AG09319 (cell line): ENCODE results near the gene PLEKHA4.

Experiments used
- DNase-seq: peaks from one replicate; pipeline ENCODE4 v3.0.0-alpha.2; 2010; ENCODE audit warnings: low read depth; ENCODE audit errors: extremely low read depth
- TF ChIP-seq, protein P1 (sequence below): IDR thresholded peaks from 2 replicates; pipeline ENCODE4 v1.5.1; 2011; ENCODE audit warnings: low read depth, mild to moderate bottlenecking, inconsistent platforms, low read length, moderate library complexity

PLEKHA4 gene

DNA sequence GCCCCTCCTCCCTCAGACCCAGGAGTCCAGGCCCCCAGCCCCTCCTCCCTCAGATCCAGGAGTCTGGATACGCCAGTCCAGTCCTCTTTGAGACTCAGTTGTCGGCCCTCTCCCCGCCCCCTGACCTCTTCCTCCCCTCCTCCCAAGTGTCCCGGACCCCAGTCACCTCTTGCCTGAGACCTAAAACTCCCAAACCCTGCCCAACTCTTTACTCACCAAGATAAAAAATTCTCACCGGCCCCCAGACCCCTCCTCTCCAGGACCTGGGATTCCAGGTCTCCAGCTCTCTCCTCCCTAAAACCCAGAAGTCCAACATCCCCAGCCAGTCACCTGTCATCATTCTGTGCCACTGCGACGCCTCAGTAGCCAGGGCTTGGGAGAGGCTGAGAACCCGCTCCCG is 30.7 kb downstream of the PLEKHA4 start:
- DNase-seq = no peak
- TF ChIP-seq, protein P1, sequence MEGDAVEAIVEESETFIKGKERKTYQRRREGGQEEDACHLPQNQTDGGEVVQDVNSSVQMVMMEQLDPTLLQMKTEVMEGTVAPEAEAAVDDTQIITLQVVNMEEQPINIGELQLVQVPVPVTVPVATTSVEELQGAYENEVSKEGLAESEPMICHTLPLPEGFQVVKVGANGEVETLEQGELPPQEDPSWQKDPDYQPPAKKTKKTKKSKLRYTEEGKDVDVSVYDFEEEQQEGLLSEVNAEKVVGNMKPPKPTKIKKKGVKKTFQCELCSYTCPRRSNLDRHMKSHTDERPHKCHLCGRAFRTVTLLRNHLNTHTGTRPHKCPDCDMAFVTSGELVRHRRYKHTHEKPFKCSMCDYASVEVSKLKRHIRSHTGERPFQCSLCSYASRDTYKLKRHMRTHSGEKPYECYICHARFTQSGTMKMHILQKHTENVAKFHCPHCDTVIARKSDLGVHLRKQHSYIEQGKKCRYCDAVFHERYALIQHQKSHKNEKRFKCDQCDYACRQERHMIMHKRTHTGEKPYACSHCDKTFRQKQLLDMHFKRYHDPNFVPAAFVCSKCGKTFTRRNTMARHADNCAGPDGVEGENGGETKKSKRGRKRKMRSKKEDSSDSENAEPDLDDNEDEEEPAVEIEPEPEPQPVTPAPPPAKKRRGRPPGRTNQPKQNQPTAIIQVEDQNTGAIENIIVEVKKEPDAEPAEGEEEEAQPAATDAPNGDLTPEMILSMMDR = no peak

DNA sequence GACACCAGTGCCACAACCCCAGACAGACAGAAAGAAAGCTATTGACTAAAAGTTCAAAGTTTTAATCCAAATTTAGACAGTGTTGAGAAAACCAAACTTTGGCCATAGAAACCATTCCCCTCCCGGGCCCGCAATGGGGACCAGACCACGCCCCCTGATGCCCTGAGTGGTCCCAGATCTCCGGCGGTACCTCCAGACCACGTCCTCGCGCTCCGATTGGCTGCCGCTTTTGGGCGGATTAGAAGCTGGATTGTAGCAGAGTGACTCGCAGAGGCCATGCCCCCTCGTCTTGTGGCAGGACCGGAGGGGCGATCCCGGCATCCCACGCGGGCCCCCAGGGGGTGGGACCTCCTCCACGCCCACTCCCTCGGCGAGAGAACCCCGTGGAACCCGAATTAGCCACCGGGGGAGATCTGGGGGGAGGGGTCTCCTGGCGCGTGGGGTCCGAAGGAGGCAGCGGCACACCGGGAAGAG is 31.3 kb downstream of the PLEKHA4 start:
- DNase-seq = peak; percentile 44
- TF ChIP-seq, protein P1 = no peak

GRCh38 chr19:48836089-48837017 is 32.1 kb downstream of the PLEKHA4 start, which contains the start of gene HSD17B14:
HSD17B14 (minus strand) TSS chr19:48836491; CDS start chr19:48836411, 80 bp downstream.
- DNase-seq = no peak
- TF ChIP-seq, protein P1 = no peak

DNA sequence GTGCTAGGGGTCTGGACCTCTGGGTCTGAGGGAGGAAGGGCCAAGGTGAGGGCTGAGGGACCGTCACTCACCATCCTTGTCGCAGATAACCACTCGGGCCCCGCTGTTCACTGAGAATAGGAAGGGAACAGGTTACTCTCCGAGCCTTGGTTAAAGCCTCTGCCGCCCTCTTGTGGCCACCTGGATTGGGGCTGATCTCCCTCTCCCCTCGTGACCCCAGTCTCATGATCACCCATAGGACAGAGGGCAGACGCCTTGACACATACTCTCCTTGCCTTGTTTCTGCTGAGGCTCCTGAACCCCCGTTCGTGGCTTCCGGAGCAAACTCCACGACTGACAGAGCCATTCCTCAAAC is 32.7 kb downstream of the PLEKHA4 start:
- TF ChIP-seq, protein P1 = peak; percentile 96
- peak; percentile 62 for DNase-seq

- no peak for DNase-seq
- TF ChIP-seq, protein P1 = no peak
Measured at GRCh38 chr19:48833977-48834376, 34.4 kb downstream of the PLEKHA4 start.

DNA sequence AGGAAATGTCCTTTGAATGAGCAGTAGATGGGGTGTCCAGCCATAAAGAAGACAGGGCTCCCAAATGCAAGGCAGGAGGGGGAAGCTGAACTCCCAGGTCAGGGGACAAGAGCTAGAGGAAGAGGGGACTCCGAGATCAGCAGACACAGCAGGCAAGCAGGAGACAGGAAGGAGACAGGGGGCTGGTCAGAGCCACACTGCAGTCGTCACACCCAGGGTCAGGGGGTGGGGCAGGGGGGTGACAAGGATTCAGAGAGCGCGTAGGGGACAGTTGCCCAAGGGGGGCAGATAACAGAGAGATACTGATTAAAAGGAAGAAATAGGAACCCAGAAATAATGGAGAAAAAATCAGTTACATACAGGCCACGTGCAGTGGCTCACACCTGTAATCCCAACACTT is 35.4 kb downstream of the PLEKHA4 start:
- TF ChIP-seq, protein P1 = no peak
- DNase-seq = no peak

DNA sequence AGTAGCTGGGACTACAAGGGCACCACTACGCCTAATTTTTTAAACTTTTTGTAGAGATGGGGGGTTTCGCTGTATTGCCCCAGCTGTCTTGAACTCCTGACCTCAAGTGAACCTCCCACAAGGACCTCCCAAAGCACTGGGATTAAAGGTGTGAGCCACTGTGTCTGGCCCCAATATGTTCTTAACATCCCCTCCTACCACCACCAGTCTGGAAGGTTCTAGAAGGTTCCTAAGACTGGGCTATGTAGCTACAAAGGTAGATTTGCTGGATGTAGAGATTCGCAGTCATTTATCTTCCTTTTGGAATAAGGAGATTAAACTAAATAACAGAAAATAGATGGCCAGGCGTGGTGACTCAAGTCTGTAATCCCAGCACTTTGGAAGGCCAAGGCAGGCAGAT is 37.5 kb downstream of the PLEKHA4 start:
- no peak for DNase-seq
- TF ChIP-seq, protein P1 = no peak
